Transverse colon (tissue), 4 donors: Measurements from ENCODE around the gene LDB2. TPM values are rescaled to one million over a fixed set of nuclear protein-coding genes. Genes with fewer than 3 reads are reported as not detected.

Experiments used
- DNase-seq: peaks from one replicate; pipeline ENCODE4 v3.0.0-alpha.2; 2019
- H3K27ac ChIP-seq, 4 donors: fragments of 200-600 bp; sonication (generic); 2 replicates each; pipeline ENCODE4 v1.5.1; 2016 to 2018; ENCODE audit warnings: inconsistent platforms in 4 of 4
- H3K27me3 ChIP-seq: fragments of 200-600 bp; sonication (generic); 2 replicates; pipeline ENCODE4 v1.5.1; 2017; ENCODE audit warnings: inconsistent platforms
- H3K36me3 ChIP-seq, 4 donors: fragments of 200-600 bp; sonication (generic); 2 replicates each; pipeline ENCODE4 v1.5.1; 2017 to 2019; ENCODE audit warnings: inconsistent platforms in 4 of 4
- H3K4me1 ChIP-seq, 4 donors: fragments of 200-600 bp; sonication (generic); 2 replicates each; pipeline ENCODE4 v1.5.1; 2017 to 2020; ENCODE audit warnings: inconsistent platforms in 4 of 4
- H3K4me3 ChIP-seq, 4 donors: fragments of 200-600 bp; sonication (generic); 1 replicate in 1 of 4; 2 replicates in 3 of 4; pipeline versions ENCODE4 v1.5.1 to v1.6.1; 2017 to 2019; ENCODE audit warnings: inconsistent platforms in 4 of 4
- H3K9me3 ChIP-seq, 2 donors: fragments of 200-600 bp; sonication (generic); 2 replicates each; pipeline ENCODE4 v1.5.1; 2017 to 2019; ENCODE audit warnings: inconsistent platforms in 2 of 2
- CTCF ChIP-seq, 5 experiments: fragments of 200-600 bp in 3 of 5; fragments of 450-650 bp in 2 of 5; sonication (generic) in 3 of 5; IDR thresholded peaks; 1 replicate in 2 of 5; 2 replicates in 3 of 5; pipeline ENCODE4 v1.5.1; 2016 to 2017; ENCODE audit warnings: antibody characterized with exemption in 5 of 5, inconsistent platforms in 3 of 5, mild to moderate bottlenecking in 2 of 5, moderate library complexity in 1 of 5
- EP300 ChIP-seq: sonication (generic); formaldehyde crosslinking; IDR thresholded peaks from one replicate; pipeline ENCODE4 v1.6.1; 2017; ENCODE audit warnings: antibody characterized with exemption, low read depth
- POLR2A ChIP-seq: fragments of 450-650 bp; IDR thresholded peaks from one replicate; pipeline ENCODE4 v1.6.1; 2016; ENCODE audit warnings: antibody characterized with exemption, mild to moderate bottlenecking, moderate library complexity
- POLR2AphosphoS5 ChIP-seq, 3 donors: sonication (generic); formaldehyde crosslinking; IDR thresholded peaks; one replicate each; pipeline ENCODE4 v1.6.1; 2016; ENCODE audit warnings: antibody characterized with exemption in 3 of 3
- WGBS, 2 donors: methylation state at CpG; one replicate each; pipeline ENCODE4 v1.1.5; 2018; ENCODE audit warnings: low coverage in 1 of 2; 5-methylcytosine and 5-hydroxymethylcytosine counted together
- in situ Hi-C, 4 donors: fragments of 200-750 bp; cut with MboI; loops; one replicate each; pipeline versions ENCODE4 v1.15.0 to v1.15.1; 2017; ENCODE audit warnings: low sequenced_read_pairs in 3 of 4, low pct_ligation_motif_present in 1 of 4, low pct_unique_long_range_greater_than_20kb in 1 of 4
- intact Hi-C: fragments of 100-400 bp; cut with DNase I; formaldehyde crosslinking; loops from one replicate; pipeline ENCODE4 v1.15.1; 2023; ENCODE audit warnings: low total_unique reads
- total RNA-seq, 4 donors: library from RNA; depleted of rRNA; stranded (reverse); fragments of >200 nt; gene quantifications; one replicate each; pipeline ENCODE4 v1.1.0, GENCODE V29; 2016

Gene LDB2
- total RNA-seq, 4 donors from 2014 or later: 7.0 to 46.6 (median 8.9) TPM

- Histone ChIP-seq H3K4me1 (no peaks in the 10 kb centered on the region), H3K27ac (no peak overlapping the region), H3K36me3 (no peaks in the 10 kb centered on the region), H3K27me3 (no peaks in the 10 kb centered on the region), H3K4me3 (no peak overlapping the region), H3K9me3 (no peaks in the 10 kb centered on the region)
- WGBS, 2 donors: 43 to 48% methylated on average over 2 of the region's 2 CpGs
- intact Hi-C loops (no loop called here), in situ Hi-C loops (no loop called here)
- TF ChIP-seq POLR2AphosphoS5 (IDR thresholded peaks at IDR 0.05) (no peak), CTCF (IDR thresholded peaks at IDR 0.05) (no peak)
- no peak for DNase-seq
Measured at GRCh38 chr4:16704489-16704888, 194.0 kb downstream of the LDB2 start.

GRCh38 chr4:16695896-16696295 is 202.5 kb downstream of the LDB2 start:
- no peak overlapping the region for H3K27ac ChIP-seq
- H3K27me3 ChIP-seq: no peaks in the 10 kb centered on the region
- 91% methylated on average over 1 of the region's 1 CpG; no CpG with 5 or more reads in 1 of the 2 donors for WGBS, 2 donors
- DNase-seq: no peak
- in situ Hi-C loops (no loop called here), intact Hi-C loops (no loop called here)
- no peak overlapping the region for H3K4me3 ChIP-seq
- no peak for TF ChIP-seq POLR2AphosphoS5 (IDR thresholded peaks at IDR 0.05)
- TF ChIP-seq POLR2A: no peak
- no peak for TF ChIP-seq EP300
- no peak for TF ChIP-seq CTCF (IDR thresholded peaks at IDR 0.05)
- H3K9me3 ChIP-seq: no peaks in the 10 kb centered on the region
- no peaks in the 10 kb centered on the region for H3K36me3 ChIP-seq
- peaks cover 0 to 10% (median 4%) of the 10 kb centered on the region in 4 donors for H3K4me1 ChIP-seq

GRCh38 chr4:16694884-16695276 is 203.6 kb downstream of the LDB2 start:
- H3K4me1 ChIP-seq: peaks cover 0 to 10% (median 4%) of the 10 kb centered on the region in 4 donors
- no peak for TF ChIP-seq CTCF (IDR thresholded peaks at IDR 0.05)
- no peak for TF ChIP-seq POLR2A
- TF ChIP-seq EP300: no peak
- TF ChIP-seq POLR2AphosphoS5 (IDR thresholded peaks at IDR 0.05): no peak
- no peak overlapping the region for H3K4me3 ChIP-seq
- no peaks in the 10 kb centered on the region for H3K9me3 ChIP-seq
- intact Hi-C loops: no loop called here
- H3K27me3 ChIP-seq: no peaks in the 10 kb centered on the region
- in situ Hi-C loops: no loop called here
- H3K36me3 ChIP-seq: no peaks in the 10 kb centered on the region
- H3K27ac ChIP-seq: no peak overlapping the region
- WGBS, 2 donors: 75 to 77% methylated on average over 2 to 4 of the region's 4 CpGs
- no peak for DNase-seq

- no peaks in the 10 kb centered on the region for H3K36me3 ChIP-seq
- H3K27me3 ChIP-seq: no peaks in the 10 kb centered on the region
- H3K9me3 ChIP-seq: no peaks in the 10 kb centered on the region
- TF ChIP-seq POLR2A (no peak), CTCF (IDR thresholded peaks at IDR 0.05) (no peak), EP300 (no peak), POLR2AphosphoS5 (IDR thresholded peaks at IDR 0.05) (no peak)
- peaks cover 0 to 10% (median 4%) of the 10 kb centered on the region in 4 donors for H3K4me1 ChIP-seq
- no peak for DNase-seq
- in situ Hi-C loops (no loop called here), intact Hi-C loops (no loop called here)
- H3K27ac ChIP-seq: no peak overlapping the region
- no peak overlapping the region for H3K4me3 ChIP-seq
- 47 to 70% methylated on average over 4 to 13 of the region's 13 CpGs for WGBS, 2 donors
Measured at GRCh38 chr4:16694173-16694883, 204.1 kb downstream of the LDB2 start.
